ENCODE data around the gene KRT85. TPM values are rescaled to one million over a fixed set of nuclear protein-coding genes. Genes with fewer than 3 reads are reported as not detected.

The KRT85 gene
- total and polyA plus RNA-seq, 3 donors from 2014 or later: 0.71 to 1.5 (median 0.74) TPM

GRCh38 chr12:52401926-52402325 lies 34.6 kb upstream of the KRT85 start:
- no peak for DNase-seq
- H3K4me3 ChIP-seq: no peak overlapping the region
- TF ChIP-seq POLR2A (IDR thresholded peaks at IDR 0.05) (no peak), CTCF (IDR thresholded peaks at IDR 0.05) (no peak)
- whole genome bisulfite sequencing, 2 donors: 77 to 85% methylated on average over 4 of the region's 4 CpGs
- no peak overlapping the region for H3K27ac ChIP-seq
- intact Hi-C loops (cut with DNase I; ENCODE audit: low total_unique reads): no loop called here
- H3K9me3 ChIP-seq: no peaks in the 10 kb centered on the region
- H3K36me3 ChIP-seq (ENCODE audit: low read depth, missing control alignments): no peaks in the 10 kb centered on the region
- no peaks in the 10 kb centered on the region for H3K4me1 ChIP-seq
- H3K27me3 ChIP-seq: no peaks in the 10 kb centered on the region

GRCh38 chr12:52401526-52401925 lies 34.2 kb upstream of the KRT85 start:
- TF ChIP-seq CTCF (IDR thresholded peaks at IDR 0.05) (no peak), POLR2A (IDR thresholded peaks at IDR 0.05) (no peak)
- Histone ChIP-seq H3K9me3 (no peaks in the 10 kb centered on the region), H3K4me3 (no peak overlapping the region), H3K27ac (no peak overlapping the region), H3K4me1 (no peaks in the 10 kb centered on the region), H3K27me3 (no peaks in the 10 kb centered on the region), H3K36me3 (ENCODE audit: low read depth, missing control alignments) (no peaks in the 10 kb centered on the region)
- intact Hi-C loops (cut with DNase I; ENCODE audit: low total_unique reads): no loop called here
- WGBS, 2 donors: 91 to 96% methylated on average over 5 of the region's 5 CpGs
- DNase-seq: no peak

GRCh38 chr12:52400906-52401305 lies 33.6 kb upstream of the KRT85 start:
- DNase-seq: no peak
- intact Hi-C loops (cut with DNase I; ENCODE audit: low total_unique reads): no loop called here
- H3K36me3 ChIP-seq (ENCODE audit: low read depth, missing control alignments): no peaks in the 10 kb centered on the region
- H3K27me3 ChIP-seq: no peaks in the 10 kb centered on the region
- H3K4me1 ChIP-seq: no peaks in the 10 kb centered on the region
- H3K9me3 ChIP-seq: no peaks in the 10 kb centered on the region
- no peak for TF ChIP-seq CTCF (IDR thresholded peaks at IDR 0.05)
- no peak for TF ChIP-seq POLR2A (IDR thresholded peaks at IDR 0.05)
- no peak overlapping the region for H3K27ac ChIP-seq
- 87 to 93% methylated on average over 9 of the region's 9 CpGs for WGBS, 2 donors
- H3K4me3 ChIP-seq: no peak overlapping the region

GRCh38 chr12:52399756-52400155 lies 32.5 kb upstream of the KRT85 start:
- no peak overlapping the region for H3K4me3 ChIP-seq
- TF ChIP-seq CTCF (IDR thresholded peaks at IDR 0.05) (no peak), POLR2A (IDR thresholded peaks at IDR 0.05) (no peak)
- intact Hi-C loops (cut with DNase I; ENCODE audit: low total_unique reads): no loop called here
- no peaks in the 10 kb centered on the region for H3K4me1 ChIP-seq
- DNase-seq: no peak
- no peaks in the 10 kb centered on the region for H3K9me3 ChIP-seq
- WGBS, 2 donors: 93 to 94% methylated on average over 13 to 16 of the region's 16 CpGs
- no peak overlapping the region for H3K27ac ChIP-seq
- no peaks in the 10 kb centered on the region for H3K27me3 ChIP-seq
- H3K36me3 ChIP-seq (ENCODE audit: low read depth, missing control alignments): no peaks in the 10 kb centered on the region

GRCh38 chr12:52398176-52398575 lies 30.9 kb upstream of the KRT85 start:
- H3K4me1 ChIP-seq: no peaks in the 10 kb centered on the region
- H3K36me3 ChIP-seq (ENCODE audit: low read depth, missing control alignments): no peaks in the 10 kb centered on the region
- TF ChIP-seq CTCF (IDR thresholded peaks at IDR 0.05) (no peak), POLR2A (IDR thresholded peaks at IDR 0.05) (no peak)
- intact Hi-C loops (cut with DNase I; ENCODE audit: low total_unique reads): no loop called here
- no peak overlapping the region for H3K27ac ChIP-seq
- H3K9me3 ChIP-seq: no peaks in the 10 kb centered on the region
- H3K27me3 ChIP-seq: no peaks in the 10 kb centered on the region
- DNase-seq: no peak
- 85 to 95% methylated on average over 1 of the region's 1 CpG for WGBS, 2 donors
- H3K4me3 ChIP-seq: no peak overlapping the region

All from testis (tissue), 3 donors.